HAP-1 (cell line): Measurements from ENCODE around the gene TBRG4.

Experiments used
- DNase-seq, 2 experiments: peaks; one replicate each; pipeline ENCODE4 v3.0.0-alpha.2; 2016 to 2020; ENCODE audit warnings: low spot score in 2 of 2
- H3K27me3 ChIP-seq: fragments of 250-450 bp; sonication (Bioruptor Pico); 2 replicates; pipeline ENCODE4 v1.5.1; 2020; ENCODE audit warnings: low read depth, mild to moderate bottlenecking, moderate library complexity
- H3K36me3 ChIP-seq: fragments of 250-450 bp; sonication (Bioruptor Pico); replicated peaks from 2 replicates; pipeline ENCODE4 v1.5.1; 2020; ENCODE audit warnings: mild to moderate bottlenecking
- H3K4me1 ChIP-seq: fragments of 250-450 bp; sonication (Bioruptor Pico); 2 replicates; pipeline ENCODE4 v1.5.1; 2020; ENCODE audit warnings: mild to moderate bottlenecking
- H3K4me3 ChIP-seq: fragments of 250-450 bp; sonication (Bioruptor Pico); 2 replicates; pipeline ENCODE4 v1.5.1; 2020; ENCODE audit warnings: mild to moderate bottlenecking, moderate library complexity
- H3K9me3 ChIP-seq: fragments of 250-450 bp; sonication (Bioruptor Pico); 2 replicates; pipeline ENCODE4 v1.5.1; 2020; ENCODE audit warnings: mild to moderate bottlenecking, moderate library complexity
- in situ Hi-C: fragments of 300-500 bp; cut with MboI; formaldehyde crosslinking; loops from 3 replicates; pipeline ENCODE4 v1.14.3; 2020; ENCODE audit warnings: low sequenced_read_pairs, inconsistent platforms, mixed read lengths

TBRG4 gene

GRCh38 chr7:45103958-45104843 lies 7.3 kb downstream of the TBRG4 start:
- Histone ChIP-seq H3K4me3 (no peak overlapping the region), H3K27me3 (no peaks in the 10 kb centered on the region), H3K4me1 (peaks cover under 1% of the 10 kb centered on the region; the same call in 1 of the 2 replicates), H3K36me3 (peaks cover 100% of the 10 kb centered on the region), H3K9me3 (no peaks in the 10 kb centered on the region)
- DNase-seq: peak in 1 of 2 experiments; percentile 5
- in situ Hi-C loops: loop anchor here (25.0 kb wide), 2 partner anchors 267 to 517 kb away; partner anchors contain the start of genes H2AZ2 and TMED4

GRCh38 chr7:45102785-45103712 lies 8.4 kb downstream of the TBRG4 start:
- Histone ChIP-seq H3K4me1 (no peaks in the 10 kb centered on the region), H3K4me3 (no peak overlapping the region), H3K27me3 (no peaks in the 10 kb centered on the region), H3K36me3 (peaks cover 92% of the 10 kb centered on the region), H3K9me3 (no peaks in the 10 kb centered on the region)
- peak in 1 of 2 experiments; percentile 5 for DNase-seq
- in situ Hi-C loops: loop anchor here (25.0 kb wide), 2 partner anchors 266 to 516 kb away; partner anchors contain the start of genes H2AZ2 and TMED4

GRCh38 chr7:45101748-45102147 lies 9.7 kb downstream of the TBRG4 start:
- Histone ChIP-seq H3K27me3 (no peaks in the 10 kb centered on the region), H3K4me3 (no peak overlapping the region), H3K36me3 (peaks cover 79% of the 10 kb centered on the region), H3K4me1 (no peaks in the 10 kb centered on the region), H3K9me3 (no peaks in the 10 kb centered on the region)
- DNase-seq: no peak
- in situ Hi-C loops: loop anchor here (25.0 kb wide), 2 partner anchors 264 to 514 kb away; partner anchors contain the start of genes H2AZ2 and TMED4

GRCh38 chr7:45100761-45101480 lies 10.6 kb downstream of the TBRG4 start:
- H3K27me3 ChIP-seq: no peaks in the 10 kb centered on the region
- H3K4me3 ChIP-seq: no peak overlapping the region
- no peak for DNase-seq
- peaks cover 70% of the 10 kb centered on the region for H3K36me3 ChIP-seq
- H3K9me3 ChIP-seq: no peaks in the 10 kb centered on the region
- in situ Hi-C loops: loop anchor here (25.0 kb wide), 2 partner anchors 264 to 514 kb away; partner anchors contain the start of genes H2AZ2 and TMED4
- no peaks in the 10 kb centered on the region for H3K4me1 ChIP-seq

DNA sequence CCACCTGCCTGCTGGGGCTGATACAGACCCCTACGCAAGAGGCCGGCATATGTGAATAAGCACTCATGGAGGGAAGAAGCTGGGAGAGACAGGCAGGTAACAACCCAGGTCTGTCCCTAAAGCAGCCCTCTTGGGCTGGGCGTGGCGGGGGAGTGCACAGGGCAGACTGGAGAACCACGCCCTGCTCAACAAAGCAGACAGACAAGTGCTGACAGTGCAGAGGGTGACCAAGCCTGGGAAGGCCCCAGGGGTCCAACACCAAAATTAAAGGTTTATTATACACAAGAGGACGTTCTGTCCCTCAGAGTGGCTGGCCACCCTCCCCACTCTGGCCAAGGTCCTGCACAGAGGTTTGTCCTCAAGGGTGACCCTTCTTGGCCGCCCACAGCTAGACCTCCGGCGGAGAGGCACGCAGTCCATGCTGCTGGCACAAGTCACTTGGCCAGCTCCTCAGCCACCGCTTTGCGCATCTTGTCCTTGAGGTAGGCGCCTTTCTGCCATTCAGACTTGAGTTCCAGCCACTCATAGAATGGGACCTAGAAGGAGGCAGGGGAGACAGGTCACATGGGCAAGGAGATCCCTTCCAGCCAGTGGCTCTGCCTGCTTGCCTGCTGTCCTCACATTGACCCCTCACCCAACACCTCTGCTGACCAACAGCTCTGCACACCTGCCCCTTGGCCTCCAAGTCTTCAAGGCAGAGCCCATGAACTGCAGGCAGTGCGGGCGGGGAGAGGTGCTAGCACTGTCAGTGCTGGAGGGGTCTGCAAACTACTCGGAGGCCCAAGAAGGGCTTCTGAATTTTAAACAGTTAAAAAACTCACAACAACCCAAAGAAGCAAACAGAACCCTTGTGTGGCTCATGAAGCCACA lies 11.4 kb downstream of the TBRG4 start:
- no peak for DNase-seq
- in situ Hi-C loops: loop anchor here (25.0 kb wide), 2 partner anchors 263 to 513 kb away; partner anchors contain the start of genes H2AZ2 and TMED4
- peaks cover 62% of the 10 kb centered on the region for H3K36me3 ChIP-seq
- no peaks in the 10 kb centered on the region for H3K4me1 ChIP-seq
- H3K27me3 ChIP-seq: no peaks in the 10 kb centered on the region
- H3K9me3 ChIP-seq: no peaks in the 10 kb centered on the region
- no peak overlapping the region for H3K4me3 ChIP-seq

DNA sequence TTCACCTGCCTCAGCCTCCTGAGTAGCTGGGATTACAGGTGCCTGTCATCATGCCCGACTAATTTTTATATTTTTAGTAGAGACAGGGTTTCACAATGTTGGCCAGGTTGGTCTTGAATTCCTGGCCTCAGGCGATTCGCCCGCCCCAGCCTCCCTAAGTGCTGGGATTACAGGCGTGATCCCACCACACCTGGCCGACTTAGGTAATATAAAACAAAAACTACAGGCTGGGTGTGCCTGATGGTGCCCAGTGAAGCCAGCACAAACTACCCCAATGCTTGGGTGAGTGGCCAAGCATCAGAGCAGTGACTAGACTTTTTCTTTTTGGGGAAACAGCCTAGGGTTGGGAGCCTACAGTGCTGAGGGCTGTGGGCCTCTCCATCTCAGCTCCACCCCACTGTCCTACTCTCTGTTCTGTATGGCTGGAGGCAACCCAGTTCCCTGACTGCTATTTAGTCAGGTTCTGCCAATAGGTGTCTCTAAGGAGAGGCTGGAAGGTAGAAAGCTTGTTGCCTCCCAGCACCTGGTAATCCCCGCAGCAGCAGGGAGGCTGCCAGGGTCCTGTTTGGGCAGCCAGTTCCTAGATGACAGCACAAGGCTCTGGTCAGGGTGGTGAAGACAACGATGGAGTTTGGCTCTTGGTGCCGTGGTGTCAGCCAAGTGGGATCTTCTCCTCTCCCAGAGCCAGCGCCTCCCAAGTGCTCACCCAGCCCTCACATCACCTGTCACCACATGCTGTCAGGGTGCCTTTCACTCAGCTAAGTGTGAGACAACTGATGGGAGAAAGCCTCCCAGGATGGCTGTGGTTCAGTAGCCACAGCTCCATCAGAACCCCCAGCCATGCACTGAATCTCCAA lies 12.3 kb downstream of the TBRG4 start:
- Histone ChIP-seq H3K36me3 (peaks cover 53% of the 10 kb centered on the region), H3K4me1 (no peaks in the 10 kb centered on the region), H3K27me3 (no peaks in the 10 kb centered on the region), H3K9me3 (no peaks in the 10 kb centered on the region), H3K4me3 (no peak overlapping the region)
- in situ Hi-C loops: no loop called here
- DNase-seq: no peak

DNA sequence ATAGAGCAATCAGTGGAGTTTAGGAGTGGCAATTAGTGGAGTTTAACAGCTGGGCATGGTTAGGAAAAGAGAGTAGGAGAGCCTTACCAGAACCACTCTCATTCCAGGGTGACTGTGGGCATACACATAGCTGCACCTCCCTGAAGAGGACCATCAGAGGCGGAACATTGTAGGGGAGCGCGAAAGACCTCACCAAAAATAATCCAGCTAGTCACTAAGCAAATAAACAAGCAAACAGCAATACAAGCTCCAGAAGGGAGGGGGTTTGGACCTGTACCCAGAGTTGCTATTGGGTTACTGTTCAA lies 18.6 kb downstream of the TBRG4 start:
- no peak for DNase-seq
- Histone ChIP-seq H3K9me3 (no peaks in the 10 kb centered on the region), H3K27me3 (0 out of 2 replicates have a peak, but pooled peaks cover 4% of the 10 kb centered on the region), H3K4me1 (0 out of 2 replicates have a peak, but pooled peaks cover 6% of the 10 kb centered on the region), H3K4me3 (no peak overlapping the region), H3K36me3 (no peaks in the 10 kb centered on the region)
- in situ Hi-C loops: no loop called here

- Histone ChIP-seq H3K4me3 (no peak overlapping the region), H3K27me3 (0 out of 2 replicates have a peak, but pooled peaks cover 4% of the 10 kb centered on the region), H3K9me3 (no peaks in the 10 kb centered on the region), H3K36me3 (no peaks in the 10 kb centered on the region), H3K4me1 (0 out of 2 replicates have a peak, but pooled peaks cover 6% of the 10 kb centered on the region)
- DNase-seq: no peak
- in situ Hi-C loops: no loop called here
Measured at GRCh38 chr7:45092100-45092930, 19.2 kb downstream of the TBRG4 start.

DNA sequence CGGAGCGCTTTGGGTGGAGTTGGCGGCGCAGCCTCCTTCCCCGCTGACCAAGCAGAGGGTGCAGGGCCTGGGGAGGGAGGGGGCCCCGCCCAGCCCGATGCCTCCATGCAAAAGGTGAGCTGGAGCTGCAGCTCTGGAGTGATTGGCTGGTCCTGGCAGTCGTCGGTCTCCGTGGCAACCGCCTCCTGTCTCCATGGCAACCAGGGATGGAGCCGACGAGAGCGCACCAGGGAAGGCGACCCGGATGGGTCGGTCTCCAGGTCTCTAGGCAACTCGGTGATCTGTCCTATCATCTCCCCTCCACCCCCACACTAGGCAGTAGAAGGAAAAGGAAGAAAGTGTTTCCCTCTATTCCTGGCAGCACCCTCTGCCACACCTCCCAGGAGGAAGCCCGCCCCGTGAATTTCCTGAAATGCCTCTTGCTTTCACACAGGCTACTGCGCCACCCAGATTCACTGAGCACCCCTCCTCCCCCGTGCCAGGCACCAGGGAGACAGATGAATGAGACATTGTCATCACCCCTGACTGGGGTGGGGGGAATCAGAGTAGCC lies 22.1 kb downstream of the TBRG4 start:
- Histone ChIP-seq H3K9me3 (no peaks in the 10 kb centered on the region), H3K4me3 (peak overlapping the region; percentile 36), H3K4me1 (0 out of 2 replicates have a peak, but pooled peaks cover 6% of the 10 kb centered on the region), H3K27me3 (0 out of 2 replicates have a peak, but pooled peaks cover 4% of the 10 kb centered on the region), H3K36me3 (no peaks in the 10 kb centered on the region)
- in situ Hi-C loops: no loop called here
- DNase-seq: peak; percentile 17 to 80

GRCh38 chr7:45088821-45089340 lies 22.6 kb downstream of the TBRG4 start, which contains the start of gene NACAD:
TSS of gene NACAD (minus strand) at chr7:45088969. CDS start at chr7:45088894, 75 bp downstream.
- in situ Hi-C loops: no loop called here
- Histone ChIP-seq H3K4me1 (0 out of 2 replicates have a peak, but pooled peaks cover 6% of the 10 kb centered on the region), H3K4me3 (peak within 1 kb of the TSS; percentile 36), H3K9me3 (no peaks in the 10 kb centered on the region), H3K36me3 (no peaks in the 10 kb centered on the region), H3K27me3 (0 out of 2 replicates have a peak, but pooled peaks cover 4% of the 10 kb centered on the region)
- peak in 1 of 2 experiments; percentile 43 for DNase-seq
